ENCODE data around the gene BAIAP2. TPM values are rescaled to one million over a fixed set of nuclear protein-coding genes. Genes with fewer than 3 reads are reported as not detected.

The BAIAP2 gene
- total and polyA plus RNA-seq, 12 donors, result 3.1 to 33.4 (median 14.6) TPM

- Histone ChIP-seq H3K27ac (peak overlapping the region in 3 of 5 donors; percentile 7 to 78 (median 72)), H3K4me3 (no peak overlapping the region), H3K27me3 (no peaks in the 10 kb centered on the region), H3K36me3 (replicated peaks in 1 of 2) (peaks cover 0 to 6% of the 10 kb centered on the region in 2 donors), H3K4me1 (replicated peaks in 1 of 2) (peaks cover 0 to 17% of the 10 kb centered on the region in 2 donors), H3K9me3 (replicated peaks in 1 of 3) (no peaks in the 10 kb centered on the region)
- 85 to 91% (median 88%) methylated on average over 21 to 33 of the region's 33 CpGs for WGBS, 4 donors
- intact Hi-C loops (cut with DNase I), result loop anchor here in 1 of 2 donors (10.0 kb wide), 1 partner anchor 208 kb away; no protein-coding TSS in a partner anchor
- TF ChIP-seq POLR2A (IDR thresholded peaks at IDR 0.05) (no peak), CTCF (IDR thresholded peaks at IDR 0.05) (no peak)
- DNase-seq, result peak in 1 of 7 donors; percentile 79
These were observed 47.5 kb downstream of the BAIAP2 start for GRCh38 chr17:81082177-81083073.

DNA sequence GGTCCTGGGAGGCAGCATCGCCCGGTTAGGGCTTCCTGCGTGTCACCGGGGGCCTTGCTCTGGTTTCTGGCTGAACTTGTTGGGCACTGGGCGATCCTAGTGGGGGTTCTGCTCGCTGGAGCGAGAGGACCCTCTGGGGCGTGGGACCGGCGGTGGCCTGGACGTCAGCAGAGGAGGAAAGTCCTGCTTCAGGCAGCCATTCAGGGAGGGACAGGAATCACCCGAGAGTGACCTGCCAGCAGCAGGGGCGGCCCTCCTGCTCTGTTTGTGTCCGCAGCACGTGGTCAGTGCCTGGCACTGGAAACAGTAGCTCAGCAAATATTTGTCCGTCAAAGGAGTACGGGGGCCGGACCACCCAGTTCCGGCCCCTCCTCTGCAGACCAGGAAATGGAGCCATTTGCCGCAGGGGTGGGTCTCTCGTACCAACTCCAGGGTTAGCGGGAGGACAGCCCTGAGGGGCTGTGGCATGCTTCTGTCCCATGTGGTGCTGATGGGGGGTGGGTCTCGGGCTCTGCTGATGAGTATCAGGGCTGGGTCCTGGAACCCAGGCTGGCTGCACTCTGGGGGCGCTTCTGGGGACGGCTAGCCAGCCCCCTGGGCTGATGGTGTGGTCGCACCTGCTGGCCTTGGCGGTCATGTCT lies 48.3 kb downstream of the BAIAP2 start:
- peaks cover 0 to 17% of the 10 kb centered on the region in 2 donors for H3K4me1 ChIP-seq (replicated peaks in 1 of 2)
- peak in 3 of 7 donors; percentile 46 to 82 (median 56) for DNase-seq
- no peaks in the 10 kb centered on the region for H3K27me3 ChIP-seq
- H3K4me3 ChIP-seq, result no peak overlapping the region
- intact Hi-C loops (cut with DNase I), result loop anchor here in 1 of 2 donors (10.0 kb wide), 1 partner anchor 208 kb away; no protein-coding TSS in a partner anchor
- H3K9me3 ChIP-seq (replicated peaks in 1 of 3), result no peaks in the 10 kb centered on the region
- H3K36me3 ChIP-seq (replicated peaks in 1 of 2), result peaks cover 0 to 14% of the 10 kb centered on the region in 2 donors
- 51 to 73% (median 70%) methylated on average over 5 to 27 of the region's 27 CpGs for WGBS, 4 donors
- H3K27ac ChIP-seq, result peak overlapping the region in 3 of 5 donors; percentile 7 to 78 (median 72)
- TF ChIP-seq CTCF (IDR thresholded peaks at IDR 0.05), result no peak
- no peak for TF ChIP-seq POLR2A (IDR thresholded peaks at IDR 0.05)

DNA sequence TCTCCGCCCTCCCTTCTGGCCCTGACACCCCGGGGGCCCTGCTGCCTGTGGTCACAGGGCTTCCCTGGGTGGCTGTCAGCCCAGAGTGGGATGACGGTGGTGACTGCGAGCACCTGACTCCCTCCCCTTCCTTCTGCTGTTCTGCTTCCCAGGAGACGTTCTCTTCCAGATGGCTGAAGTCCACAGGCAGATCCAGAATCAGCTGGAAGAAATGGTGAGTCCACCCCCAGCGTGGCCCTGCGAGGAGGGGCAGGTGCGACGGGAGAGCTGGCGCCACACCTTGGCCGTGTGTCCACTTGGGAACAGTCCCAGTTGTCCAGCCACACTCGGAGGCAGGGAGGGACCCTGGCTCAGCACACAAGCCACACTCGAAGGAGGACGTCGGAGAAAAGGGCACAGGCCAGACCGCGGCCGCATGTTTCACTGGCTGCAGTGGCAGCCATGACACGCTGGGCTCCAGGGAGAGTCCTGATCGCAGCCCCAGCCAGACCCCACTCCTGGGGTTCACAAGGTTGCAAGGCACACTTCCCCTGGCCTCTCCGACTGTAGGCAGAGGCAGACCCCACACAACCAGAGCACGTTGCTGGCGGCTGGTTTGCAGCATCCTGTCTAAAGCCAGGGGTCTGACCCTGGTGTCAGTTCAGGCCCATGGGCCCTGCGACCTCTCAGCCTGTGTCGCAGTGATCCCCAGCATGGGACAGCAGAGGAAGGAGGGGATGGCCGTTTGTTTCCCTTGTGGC lies 49.9 kb downstream of the BAIAP2 start:
- WGBS, 4 donors, result 78 to 87% (median 83%) methylated on average over 6 to 26 of the region's 26 CpGs
- H3K27ac ChIP-seq, result peak overlapping the region in 1 of 5 donors; percentile 78

More for the DNA sequence above, 49.9 kb downstream of the BAIAP2 start:
- no peaks in the 10 kb centered on the region for H3K27me3 ChIP-seq
- H3K4me3 ChIP-seq, result no peak overlapping the region
- peaks cover 0 to 17% of the 10 kb centered on the region in 2 donors for H3K4me1 ChIP-seq (replicated peaks in 1 of 2)
- TF ChIP-seq POLR2A (IDR thresholded peaks at IDR 0.05) (no peak), CTCF (IDR thresholded peaks at IDR 0.05) (no peak)
- intact Hi-C loops (cut with DNase I), result loop anchor here in 1 of 2 donors (10.0 kb wide), 1 partner anchor 210 kb away; no protein-coding TSS in a partner anchor
- DNase-seq, result peak in 1 of 7 donors; percentile 81
- H3K36me3 ChIP-seq (replicated peaks in 1 of 2), result peaks cover 0 to 18% of the 10 kb centered on the region in 2 donors
- no peaks in the 10 kb centered on the region for H3K9me3 ChIP-seq (replicated peaks in 1 of 3)
